Measurements from ENCODE around the gene KLHL26. TPM values are rescaled to one million over a fixed set of nuclear protein-coding genes. Genes with fewer than 3 reads are reported as not detected.

The KLHL26 gene
- total and polyA plus RNA-seq, 9 of the 15 experiments (the other 6 are each of a cell fraction or from before 2014, with no cell fraction given), result 0.13 to 13.3 (median 1.4) TPM

- no peak for TF ChIP-seq FIP1L1 (IDR thresholded peaks at IDR 0.05; ENCODE audit: low read depth, low read length, poor library complexity, severe bottlenecking)
- peak; percentile 22 for TF ChIP-seq DACH1 (IDR thresholded peaks at IDR 0.05; ENCODE audit: partially characterized antibody)
- no peak; the same call in 1 of the 2 replicates for TF ChIP-seq DIDO1 (tag; IDR thresholded peaks at IDR 0.05; ENCODE audit: low read depth)
- peak; percentile 68 for TF ChIP-seq CCNT2 (IDR thresholded peaks at IDR 0.05; ENCODE audit: borderline replicate concordance, extremely low read depth, insufficient read length, low read depth, low read length)
- TF ChIP-seq ARID2 (IDR thresholded peaks at IDR 0.05), result no peak
- no peak for TF ChIP-seq RNF219 (CRISPR knock-in tag; IDR thresholded peaks at IDR 0.05)
- no peak for TF ChIP-seq EHMT2 (IDR thresholded peaks at IDR 0.05)
- no peak for TF ChIP-seq ELF1 (tag; IDR thresholded peaks at IDR 0.05)
- no peak for TF ChIP-seq RREB1 (CRISPR knock-in tag; IDR thresholded peaks at IDR 0.05)
- no peak for TF ChIP-seq SIN3A (IDR thresholded peaks at IDR 0.05; ENCODE audit: borderline replicate concordance in 2 of 2, control insufficient read depth in 1 of 2, low read depth in 2 of 2, low read length in 2 of 2)
- TF ChIP-seq MAFF (IDR thresholded peaks at IDR 0.05; ENCODE audit: low read length), result no peak
- no peak for TF ChIP-seq CAMTA2 (CRISPR knock-in tag; conservative IDR thresholded peaks at IDR 0.05)
- TF ChIP-seq TCF7L2 (IDR thresholded peaks at IDR 0.05; ENCODE audit: low read depth, low read length), result no peak
- no peak for TF ChIP-seq ZNF347 (CRISPR knock-in tag; IDR thresholded peaks at IDR 0.05; ENCODE audit: low read depth)
- no peak for TF ChIP-seq ILK (tag; IDR thresholded peaks at IDR 0.05; ENCODE audit: borderline replicate concordance, low read depth)
- no peak for TF ChIP-seq CBFA2T2 (conservative IDR thresholded peaks at IDR 0.05)
- no peak for TF ChIP-seq DPF2 (IDR thresholded peaks at IDR 0.05)
- no peak for TF ChIP-seq ELF4 (CRISPR knock-in tag; IDR thresholded peaks at IDR 0.05)
- no peak for TF ChIP-seq ZNF263 (CRISPR knock-in tag; IDR thresholded peaks at IDR 0.05; ENCODE audit: borderline replicate concordance)
- no peak for TF ChIP-seq CLOCK (CRISPR knock-in tag; IDR thresholded peaks at IDR 0.05; ENCODE audit: borderline replicate concordance)
Measured at GRCh38 chr19:18596752-18597157, 40.1 kb upstream of the KLHL26 start (continued).
